NCI-H1417 (cell line): ENCODE measurements around the gene SKAP2.

ENCODE experiments used
- DNase-seq, 3 experiments: peaks; one replicate each; lab custom pipeline; 2025; lab: John Stamatoyannopoulos, UW

Gene SKAP2

DNA sequence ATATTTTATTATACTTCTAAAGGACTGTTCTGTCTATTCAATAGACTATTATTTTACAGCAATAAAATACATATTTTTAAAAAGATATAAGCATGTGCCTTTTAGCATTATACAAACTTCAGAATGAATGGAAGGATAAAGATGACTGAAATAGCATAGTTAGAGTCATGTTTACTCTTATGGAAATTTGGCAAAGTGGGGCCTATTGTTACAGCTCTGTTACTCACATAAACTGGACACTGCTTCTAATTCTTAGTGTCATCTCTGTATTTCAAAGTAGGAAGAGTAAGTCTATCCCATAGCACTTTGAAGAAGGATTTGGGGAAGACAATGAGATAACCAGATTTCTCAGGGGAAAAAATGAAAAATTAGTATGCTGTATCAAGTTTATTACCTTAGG lies 168.2 kb downstream of the SKAP2 start:
- DNase-seq = no peak

DNA sequence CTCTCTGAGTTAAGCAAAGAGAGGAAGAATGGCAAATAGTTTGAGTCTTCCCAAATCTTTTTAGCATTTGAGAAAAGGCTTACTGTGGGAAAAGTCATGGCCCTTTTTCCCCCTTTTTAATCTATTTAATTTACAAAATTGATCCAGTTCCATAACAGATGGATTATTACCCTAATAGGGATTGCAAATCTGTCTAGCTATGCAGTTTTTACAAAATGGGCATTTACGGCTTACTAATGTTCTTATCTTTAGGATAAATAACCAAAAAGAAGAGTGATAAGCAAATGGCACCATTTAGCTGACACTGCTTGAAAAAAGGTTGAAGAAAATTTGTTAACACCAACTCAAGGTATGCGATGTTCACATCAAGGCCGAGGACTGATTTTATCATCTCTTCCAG lies 169.7 kb downstream of the SKAP2 start:
- no peak for DNase-seq

DNA sequence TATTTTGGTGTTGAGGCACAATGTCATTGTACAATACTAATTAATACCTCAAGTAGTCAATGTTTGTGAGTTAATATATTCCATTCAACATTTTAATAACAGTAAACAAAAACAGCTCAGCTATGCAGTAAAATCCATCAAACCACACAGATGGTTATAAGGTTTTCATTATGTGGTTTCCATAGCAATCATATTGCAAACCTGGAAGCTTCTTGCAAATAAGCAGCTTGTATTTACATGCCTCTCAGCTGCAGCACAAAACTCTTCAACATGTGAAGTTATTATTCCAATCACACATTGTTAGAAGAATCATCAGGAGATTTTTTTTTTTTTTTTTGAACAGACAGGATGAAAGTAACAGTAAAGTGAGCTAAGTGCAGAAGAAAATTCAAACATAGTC lies 170.2 kb downstream of the SKAP2 start:
- peak in 2 of 3 experiments; percentile 12 to 56 for DNase-seq

DNA sequence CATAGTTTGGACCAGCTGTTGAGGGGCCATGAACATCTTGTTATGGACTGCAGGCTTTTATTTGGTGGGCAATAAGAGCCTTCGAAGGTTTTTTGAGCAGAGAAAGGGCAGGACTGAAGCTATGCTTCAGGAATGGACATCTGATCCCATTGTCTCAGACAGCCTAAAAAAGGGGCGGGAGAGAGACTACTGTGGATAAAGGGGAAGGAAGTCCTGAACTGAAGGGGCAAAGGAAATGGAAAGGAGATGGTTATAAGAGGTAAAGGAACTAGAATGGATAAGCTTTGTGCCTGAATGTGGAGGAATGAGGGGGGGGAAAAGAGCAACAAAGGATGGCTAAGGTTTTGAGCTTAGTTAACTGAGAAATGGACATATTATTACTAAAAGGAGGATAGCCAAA lies 172.5 kb downstream of the SKAP2 start:
- no peak for DNase-seq

DNA sequence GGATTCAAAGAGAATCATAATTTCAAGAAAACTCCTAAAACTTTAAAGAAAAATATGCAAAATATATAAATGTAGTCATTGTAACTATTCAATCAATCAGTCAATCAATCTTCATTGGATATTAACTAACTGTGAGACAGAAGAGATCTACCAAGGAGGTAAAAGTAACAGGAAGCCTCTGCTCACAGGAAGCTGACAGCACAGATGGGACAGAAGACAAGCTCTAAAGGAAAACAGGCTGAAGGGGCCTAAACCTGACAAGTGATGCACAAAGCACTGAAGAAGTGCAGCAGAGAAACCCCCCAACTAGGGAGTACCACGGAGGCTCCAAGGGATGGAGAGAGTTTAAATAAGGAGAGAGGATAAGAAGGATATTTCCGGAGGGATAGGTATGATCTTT lies 173.0 kb downstream of the SKAP2 start:
- no peak for DNase-seq

DNA sequence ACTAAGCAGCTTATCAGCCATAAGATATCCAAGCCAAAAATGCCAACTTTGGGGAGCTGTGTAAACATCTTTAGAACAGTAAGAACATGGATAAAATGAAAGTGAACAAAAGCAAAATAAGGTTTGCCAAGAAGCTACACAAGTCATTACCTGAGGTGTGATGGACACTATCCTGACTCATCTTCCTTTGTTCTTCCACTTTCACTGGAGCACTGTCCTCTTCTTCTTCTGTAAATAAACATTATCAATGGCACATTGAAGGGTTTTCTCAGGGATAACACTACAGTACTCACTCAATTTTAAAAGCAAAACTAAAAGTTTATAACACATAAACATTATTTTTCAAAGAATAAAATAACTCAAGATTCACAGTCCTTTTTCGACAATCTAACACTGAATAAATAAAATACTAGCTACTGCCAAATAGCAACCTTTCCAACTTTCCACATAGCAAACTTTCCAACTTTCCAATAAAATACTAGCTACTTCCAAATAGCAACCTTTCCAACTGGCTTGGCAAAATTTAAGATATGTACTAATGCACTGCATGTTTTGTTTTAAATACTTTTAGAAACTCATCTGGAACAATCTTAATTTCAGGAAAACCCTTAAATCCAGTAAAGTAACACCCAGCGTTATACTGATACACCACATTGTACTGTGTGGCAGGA lies 174.1 kb downstream of the SKAP2 start:
- no peak for DNase-seq

DNA sequence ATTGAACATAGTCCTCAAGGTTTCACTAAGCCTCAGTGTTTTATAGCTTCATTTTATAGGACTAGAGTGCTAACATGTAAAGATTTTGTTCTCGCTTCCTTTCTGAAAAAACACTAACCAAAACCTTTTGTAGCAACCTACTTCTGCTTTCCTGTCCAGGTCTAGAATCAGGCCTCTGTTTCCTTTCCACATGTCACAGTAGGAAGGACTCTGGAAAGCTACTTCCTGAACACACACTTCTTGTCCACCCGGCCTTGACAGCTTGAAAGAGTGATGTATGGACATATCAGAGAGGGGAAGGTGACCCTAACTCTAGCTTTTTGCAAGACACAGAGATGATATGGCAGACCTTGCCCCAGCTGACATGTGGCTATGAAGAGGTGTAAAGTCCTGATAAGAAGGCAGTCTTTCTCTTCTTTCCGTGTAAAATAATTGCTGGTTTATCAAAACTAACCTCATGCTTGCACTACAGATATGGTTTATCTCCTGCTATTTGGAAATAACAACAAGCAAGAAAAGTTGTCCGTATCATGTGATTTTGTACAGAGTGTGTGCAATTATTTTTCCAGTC lies 175.4 kb downstream of the SKAP2 start:
- no peak for DNase-seq

DNA sequence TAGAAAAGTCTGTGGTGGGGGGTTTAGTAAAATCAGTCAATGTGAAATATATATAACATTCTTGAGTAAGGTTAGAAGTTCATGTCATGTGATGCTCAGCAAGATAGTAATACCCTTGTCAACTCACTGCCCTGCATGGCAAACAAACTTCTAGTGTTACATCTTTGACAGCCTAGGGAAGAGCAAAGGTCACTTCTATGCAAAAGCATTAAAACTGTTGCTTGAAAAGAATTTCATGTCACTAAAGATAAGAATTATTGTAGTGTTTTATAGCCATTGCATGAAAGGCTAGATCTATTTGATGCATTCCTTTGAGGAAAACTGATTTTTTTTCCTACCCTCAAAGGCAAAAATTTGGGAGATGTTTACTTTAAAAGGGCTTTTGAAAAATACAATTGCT lies 176.0 kb downstream of the SKAP2 start:
- DNase-seq = no peak

DNA sequence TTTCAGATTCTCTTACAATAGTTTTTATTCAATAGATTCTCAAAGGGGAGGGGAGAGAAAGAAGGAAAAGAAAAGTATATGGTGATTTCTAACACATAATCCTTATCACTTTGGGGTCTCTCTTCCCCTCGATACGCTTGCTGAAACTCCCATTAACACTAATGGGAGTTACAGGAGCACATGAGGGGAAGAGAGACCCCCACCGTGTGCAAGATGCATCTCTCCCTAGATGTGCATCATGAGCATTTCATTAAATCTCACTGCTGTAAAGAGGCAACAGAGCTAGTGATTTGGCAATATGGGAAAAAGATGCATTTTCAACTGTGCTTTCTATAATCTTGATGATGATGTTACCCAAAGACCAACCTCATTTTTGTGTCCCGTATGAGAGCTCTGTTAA lies 177.4 kb downstream of the SKAP2 start:
- DNase-seq = no peak

DNA sequence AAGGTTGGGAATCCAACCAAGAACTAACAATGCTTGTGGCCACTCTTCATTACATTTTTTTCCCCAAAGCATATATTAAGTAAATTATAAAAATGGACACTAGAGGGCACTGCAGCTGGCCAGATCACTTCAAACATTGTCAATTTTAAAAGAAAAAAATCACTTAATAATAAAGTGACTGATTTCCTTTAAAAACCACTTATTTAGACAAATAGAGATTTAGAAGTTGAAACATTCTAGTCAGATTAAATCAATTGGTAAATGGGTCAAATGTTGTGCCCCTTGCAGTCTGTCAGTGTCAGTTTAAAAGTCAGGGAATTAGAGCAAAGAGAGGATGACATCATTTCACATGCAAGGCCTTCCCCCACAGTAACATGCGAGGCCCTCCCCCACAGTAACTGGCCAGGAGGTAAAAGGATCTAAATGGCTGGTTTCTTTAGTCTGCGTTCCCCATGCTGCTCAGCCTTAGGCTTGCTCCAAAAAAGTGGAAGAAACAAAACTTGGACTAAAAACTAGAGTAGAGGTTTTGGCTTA lies 177.9 kb downstream of the SKAP2 start:
- peak; percentile 41 to 89 (median 65) for DNase-seq

DNA sequence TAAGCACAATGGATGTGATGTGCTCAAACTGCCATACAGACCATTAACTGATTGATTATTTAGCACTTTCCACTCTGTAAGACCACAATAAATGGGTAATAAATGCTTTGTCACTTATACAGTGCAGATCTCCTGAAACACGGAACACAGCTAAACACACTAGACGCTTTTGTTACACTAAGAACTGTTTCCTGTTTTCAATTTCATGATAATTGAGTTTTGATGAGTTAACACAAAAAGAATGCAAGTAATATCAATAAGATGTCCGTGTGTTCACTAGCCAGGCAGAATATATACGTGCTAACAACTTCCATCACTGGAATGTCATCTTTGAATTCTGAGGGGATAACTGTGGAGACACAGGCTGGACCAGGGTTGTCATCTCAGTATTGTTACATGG lies 178.8 kb downstream of the SKAP2 start:
- DNase-seq = no peak

DNA sequence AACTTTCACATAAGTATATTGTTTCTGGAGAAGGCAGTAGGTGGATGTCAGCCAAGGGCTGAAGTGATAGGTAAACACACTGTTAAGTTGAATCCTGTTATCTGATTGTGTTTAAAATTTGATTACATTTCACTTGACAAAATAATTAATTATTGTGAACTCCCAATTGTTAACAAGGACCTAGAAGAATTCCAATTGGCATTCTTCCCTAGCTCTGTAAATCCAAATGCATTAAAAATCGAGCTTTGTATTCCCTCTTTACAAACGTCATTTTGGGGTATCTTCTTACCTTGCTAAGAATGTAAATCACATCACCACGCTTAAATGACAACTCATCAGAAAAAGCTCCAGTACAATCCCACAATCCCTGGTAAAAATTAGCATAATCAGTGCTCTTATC lies 179.9 kb downstream of the SKAP2 start:
- peak in 2 of 3 experiments; percentile 36 to 78 for DNase-seq

DNA sequence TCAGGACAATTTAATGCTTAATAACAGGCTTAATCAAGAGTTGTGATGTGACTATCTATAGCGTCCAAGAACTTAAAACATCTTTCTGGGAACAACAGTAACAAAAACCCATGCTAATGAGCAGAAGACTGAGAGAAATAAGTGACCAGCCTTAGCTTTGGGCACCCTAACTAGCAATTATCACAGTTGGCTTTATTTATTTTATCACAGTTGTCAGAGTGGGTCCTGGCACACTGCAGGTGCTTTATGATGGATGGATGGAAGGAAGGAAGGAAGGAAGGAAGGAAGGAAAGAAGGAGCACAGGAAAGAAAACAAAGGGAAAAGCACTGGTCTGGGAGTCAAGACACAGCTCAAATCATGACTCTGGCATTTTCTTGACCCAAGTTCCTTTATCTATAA lies 181.1 kb downstream of the SKAP2 start:
- DNase-seq = peak in 2 of 3 experiments; percentile 56 to 91

DNA sequence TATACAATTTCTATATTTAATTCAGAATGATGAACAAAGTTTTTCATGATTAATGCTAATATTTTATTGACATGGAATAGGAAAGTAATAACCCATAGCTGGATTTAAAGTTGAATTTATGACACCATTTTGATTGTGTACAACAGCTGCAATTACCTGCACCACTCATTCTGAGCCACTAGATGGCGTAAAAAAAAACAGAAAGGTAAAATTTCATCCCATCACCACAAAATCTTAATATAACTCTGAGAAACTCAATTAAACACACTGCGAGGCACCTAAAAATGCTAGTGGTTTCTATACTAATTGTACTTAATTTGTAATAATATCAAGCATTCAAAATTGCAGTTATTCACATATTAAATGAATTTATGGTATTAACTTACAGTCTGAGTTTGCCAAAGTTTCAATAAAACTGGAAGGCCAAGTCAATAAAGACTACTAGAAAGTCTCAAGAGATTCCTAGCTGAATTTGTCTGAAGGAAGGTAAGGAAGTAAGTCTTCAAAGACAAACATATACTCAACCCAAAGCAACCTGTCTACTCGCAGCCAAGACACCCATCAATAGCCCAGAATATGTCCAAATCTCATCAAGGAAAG lies 182.5 kb downstream of the SKAP2 start:
- peak; percentile 36 to 77 (median 47) for DNase-seq

DNA sequence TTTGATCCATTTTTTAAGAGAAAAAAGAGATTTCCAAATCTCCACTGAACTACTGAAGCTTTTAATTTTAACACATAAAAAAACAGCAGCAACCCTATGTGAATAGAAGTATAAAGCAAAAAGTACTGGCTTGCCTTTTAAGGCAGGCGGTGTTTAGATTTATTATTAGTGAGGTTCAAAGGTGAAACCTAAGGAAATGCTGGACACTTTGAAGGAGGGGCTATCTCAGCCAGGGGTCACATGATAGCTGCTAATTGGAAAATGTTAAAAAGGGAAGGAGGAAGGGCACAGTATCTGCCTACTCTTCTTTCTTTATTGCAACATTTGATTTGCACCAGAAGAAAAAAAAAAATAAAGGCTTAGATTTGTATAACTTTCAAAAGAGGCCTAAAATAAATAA lies 183.8 kb downstream of the SKAP2 start:
- no peak for DNase-seq

DNA sequence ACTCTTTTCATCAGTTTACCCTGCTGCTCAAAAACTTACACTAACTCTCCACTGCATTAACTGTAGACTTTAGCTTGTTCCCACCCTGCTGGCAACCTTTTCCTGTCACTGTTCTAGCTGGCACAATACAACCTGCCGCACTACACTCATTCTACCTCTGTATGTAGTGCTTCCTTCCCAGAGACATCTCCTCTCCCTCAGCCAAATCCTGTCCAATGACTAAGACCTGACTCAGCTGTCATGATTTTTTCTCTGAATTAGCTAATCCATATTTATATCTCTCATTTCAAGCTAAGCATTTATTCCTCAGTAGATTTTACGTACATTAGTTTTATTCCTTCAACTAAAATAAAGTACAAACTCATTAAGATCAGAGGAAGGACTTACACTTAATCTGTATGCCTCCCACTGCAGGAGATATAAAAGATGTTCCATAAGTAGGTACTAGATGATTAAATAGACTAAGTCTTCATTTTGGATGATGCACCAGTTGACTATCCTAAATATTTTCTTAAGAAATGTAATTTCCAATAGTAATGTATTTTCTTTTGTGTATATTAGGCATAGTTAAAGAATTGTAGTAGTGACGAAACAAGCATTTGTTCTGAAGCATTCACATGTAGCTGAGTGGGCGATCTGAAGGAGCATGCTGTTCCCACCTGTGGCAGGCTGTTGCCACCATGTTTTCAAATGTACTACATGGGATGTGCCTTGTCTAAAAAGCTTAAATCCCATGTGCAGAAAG lies 189.1 kb downstream of the SKAP2 start:
- no peak for DNase-seq

DNA sequence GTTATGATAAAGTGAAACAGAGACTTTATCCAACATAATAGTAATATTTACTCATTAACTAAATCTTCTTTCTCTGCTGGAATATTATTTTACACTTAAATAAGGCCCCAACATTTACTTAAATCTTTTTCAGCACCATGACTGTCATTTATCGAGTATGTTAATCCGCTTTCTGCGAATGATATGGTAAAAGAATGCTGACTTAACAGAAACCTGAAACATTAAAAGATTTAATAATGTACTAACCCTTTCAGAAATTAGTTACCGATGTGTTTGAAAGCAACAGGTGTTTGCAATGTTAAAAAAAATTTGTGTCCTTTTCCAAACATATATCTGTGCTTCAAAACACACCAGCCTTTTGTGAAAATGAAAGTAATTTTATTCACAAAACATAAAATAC lies 190.5 kb downstream of the SKAP2 start:
- DNase-seq = no peak

DNA sequence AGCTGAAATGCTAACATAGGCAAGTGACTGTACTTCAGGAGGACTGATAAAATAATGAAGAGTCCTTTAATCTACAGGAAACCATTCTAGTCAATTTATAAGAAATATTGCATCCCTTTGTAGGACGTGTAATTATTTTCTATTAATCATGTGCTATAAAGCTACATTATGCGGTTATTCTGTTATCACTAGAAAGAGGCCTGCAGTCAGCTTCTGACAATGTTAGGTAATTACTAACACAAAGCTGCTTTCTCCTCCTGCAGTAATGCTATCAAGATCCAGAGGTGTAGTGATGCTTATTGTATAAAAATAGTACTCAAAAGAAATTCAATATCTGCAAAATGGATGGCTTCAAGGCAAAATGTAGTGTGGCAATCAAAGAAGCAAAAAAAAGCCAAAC lies 191.1 kb downstream of the SKAP2 start:
- peak in 1 of 3 experiments; percentile 67 for DNase-seq

DNA sequence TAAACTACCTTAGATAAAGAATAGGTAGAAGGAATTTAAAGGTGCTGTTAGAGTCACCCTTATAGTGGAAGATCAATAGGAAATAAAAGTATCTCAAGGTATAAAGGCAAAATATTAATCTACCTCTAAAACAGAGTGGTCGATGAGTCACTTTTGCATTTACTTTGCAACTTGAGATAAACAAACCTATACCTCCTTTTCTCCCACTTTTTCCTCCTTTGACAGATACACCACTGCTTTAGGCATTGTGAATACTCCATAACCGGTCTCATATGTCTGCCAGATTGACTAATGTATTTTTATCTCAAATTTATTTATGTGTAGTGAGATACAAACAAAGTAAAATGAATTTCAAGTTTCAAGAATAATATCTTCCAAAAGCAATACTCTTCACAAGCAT lies 193.5 kb downstream of the SKAP2 start:
- DNase-seq = no peak

DNA sequence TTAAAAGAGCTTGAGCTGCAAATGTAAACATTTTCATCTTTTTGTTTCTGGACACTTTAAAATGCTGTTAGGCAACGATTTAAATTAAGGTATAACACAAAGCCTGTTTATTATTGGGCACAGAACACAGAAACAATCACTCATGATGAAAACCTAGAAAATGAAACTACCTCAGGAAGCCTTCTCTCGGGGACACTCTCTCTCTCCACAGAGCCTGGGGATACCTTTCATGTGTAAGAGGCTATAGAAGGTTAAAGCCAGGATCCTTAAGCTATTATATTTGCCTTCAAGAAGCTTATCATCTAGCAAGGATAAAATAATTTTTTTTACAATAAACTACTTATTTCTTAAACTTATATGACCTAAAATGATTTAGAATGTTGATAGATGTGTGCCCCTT lies 194.1 kb downstream of the SKAP2 start:
- peak in 1 of 3 experiments; percentile 55 for DNase-seq

DNA sequence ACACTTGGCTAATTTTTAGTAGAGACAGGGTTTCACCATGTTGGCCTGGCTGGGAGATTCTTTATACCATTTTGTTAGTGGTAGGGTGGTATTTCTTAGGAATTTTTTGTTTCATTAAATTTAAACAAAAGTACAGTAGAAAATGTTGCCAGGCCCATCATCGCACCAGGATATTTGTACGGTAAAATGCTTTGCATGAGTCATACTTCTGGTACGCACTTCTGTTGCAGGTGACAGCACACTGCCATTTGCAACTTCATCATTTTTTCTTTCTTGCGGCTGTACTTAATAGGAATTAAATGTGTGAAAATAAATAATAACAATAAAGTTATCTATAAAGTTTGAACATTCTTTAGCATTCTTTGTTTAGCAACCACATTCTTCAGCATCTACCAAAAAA lies 195.6 kb downstream of the SKAP2 start:
- no peak for DNase-seq

DNA sequence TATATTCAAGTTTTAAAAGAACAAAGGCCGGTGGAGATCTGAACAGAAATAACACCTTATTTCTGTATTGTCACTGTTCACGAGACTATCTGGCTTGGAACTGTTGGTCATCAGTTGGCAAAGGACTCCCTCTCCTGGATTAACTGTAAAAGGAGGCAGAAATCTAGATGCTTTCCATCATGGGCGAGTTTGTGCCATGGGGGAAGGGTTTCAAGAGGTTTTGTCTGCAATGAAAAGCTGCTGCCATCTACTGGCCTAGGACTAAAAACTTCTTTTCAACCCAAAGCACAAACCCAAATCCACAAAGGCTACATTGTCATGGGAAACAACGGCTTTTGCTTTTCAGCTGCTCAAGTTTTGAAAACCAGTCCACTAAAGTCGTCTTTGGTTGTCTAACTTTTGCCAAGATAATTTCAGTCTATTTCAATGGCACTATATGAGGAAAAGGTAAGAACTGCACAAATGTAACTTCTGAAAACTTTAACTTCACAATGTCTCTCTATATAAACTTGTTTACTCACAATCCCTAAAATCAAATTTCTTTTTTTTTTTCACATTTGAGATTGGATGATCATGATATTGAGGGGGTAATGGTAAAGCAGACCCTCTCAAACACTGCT lies 196.8 kb downstream of the SKAP2 start:
- peak; percentile 93 to 100 (median 97) for DNase-seq
